ENCODE results near the gene PYY.
"Not testable (repeated sequence)": the region's sequence is repeated elsewhere in the genome, so short reads cannot be mapped to it uniquely, and the experiment has no call there.

PYY gene

GRCh38 chr17:43939886-43940285, 13.9 kb downstream of the PYY start:
- Histone ChIP-seq H3K27ac (ENCODE audit: low read length) (no peak overlapping the region), H3K27me3 (ENCODE audit: control insufficient read depth, insufficient read depth, low read length) (peaks cover 29% of the 10 kb centered on the region), H3K9me3 (ENCODE audit: control insufficient read depth, low read depth, low read length) (no peaks in the 10 kb centered on the region), H3K4me1 (ENCODE audit: control insufficient read depth, low read depth, low read length) (no peaks in the 10 kb centered on the region), H3K9ac (ENCODE audit: low read length) (no peak overlapping the region), H3K36me3 (ENCODE audit: control insufficient read depth, low read depth, low read length) (no peaks in the 10 kb centered on the region), H3K4me3 (ENCODE audit: low read length) (no peak overlapping the region)

DNA sequence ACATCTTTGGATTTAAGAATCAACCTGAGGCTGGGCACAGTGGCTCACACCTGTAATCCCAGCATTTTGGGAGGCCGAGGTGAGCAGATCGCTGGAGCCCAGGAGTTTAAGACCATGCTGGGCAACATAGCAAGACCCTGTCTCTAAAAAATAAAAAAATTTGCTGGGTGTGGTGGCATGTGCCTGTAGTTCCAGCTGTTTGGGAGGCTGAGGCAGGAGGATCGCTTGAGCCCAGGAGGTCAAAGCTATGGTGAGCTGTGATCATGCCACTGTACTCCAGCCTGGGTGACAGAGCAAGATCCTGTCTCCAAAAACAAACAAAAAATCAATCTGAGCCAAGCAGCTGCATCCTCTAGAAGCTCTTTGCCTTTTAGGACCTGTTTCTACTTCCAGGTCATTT, 14.3 kb downstream of the PYY start:
- H3K36me3 ChIP-seq (ENCODE audit: control insufficient read depth, low read depth, low read length); H3K9ac ChIP-seq (ENCODE audit: low read length); H3K4me3 ChIP-seq (ENCODE audit: low read length); H3K4me1 ChIP-seq (ENCODE audit: control insufficient read depth, low read depth, low read length); H3K27ac ChIP-seq (ENCODE audit: low read length); H3K9me3 ChIP-seq (ENCODE audit: control insufficient read depth, low read depth, low read length): not testable (repeated sequence)
- peaks cover 29% of the 10 kb centered on the region for H3K27me3 ChIP-seq (ENCODE audit: control insufficient read depth, insufficient read depth, low read length)

- H3K27ac ChIP-seq (ENCODE audit: low read length), result no peak overlapping the region
- no peaks in the 10 kb centered on the region for H3K9me3 ChIP-seq (ENCODE audit: control insufficient read depth, low read depth, low read length)
- H3K27me3 ChIP-seq (ENCODE audit: control insufficient read depth, insufficient read depth, low read length), result peaks cover 29% of the 10 kb centered on the region
- H3K36me3 ChIP-seq (ENCODE audit: control insufficient read depth, low read depth, low read length), result no peaks in the 10 kb centered on the region
- no peaks in the 10 kb centered on the region for H3K4me1 ChIP-seq (ENCODE audit: control insufficient read depth, low read depth, low read length)
- no peak overlapping the region for H3K4me3 ChIP-seq (ENCODE audit: low read length)
- no peak overlapping the region for H3K9ac ChIP-seq (ENCODE audit: low read length)
Observed at GRCh38 chr17:43938838-43939182, 14.9 kb downstream of the PYY start.

DNA sequence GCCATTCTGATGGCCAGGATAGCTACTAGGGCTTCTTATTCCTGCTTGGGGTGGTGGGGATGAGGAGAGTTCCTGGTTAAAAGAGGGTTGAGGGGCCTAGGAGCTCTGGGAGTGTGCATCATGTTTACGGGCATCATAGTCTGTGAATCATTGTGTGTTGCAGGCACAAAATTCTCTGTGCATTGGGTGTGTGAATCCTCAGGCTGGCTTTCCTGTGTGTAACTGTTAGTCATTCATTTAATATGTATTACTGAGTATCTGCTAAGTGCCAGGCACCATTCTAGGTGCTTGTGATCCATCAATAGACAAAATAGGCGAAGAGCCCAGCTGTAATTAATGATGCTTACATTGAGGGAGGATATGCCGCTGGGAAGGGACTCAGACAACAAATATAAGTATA, 17.3 kb downstream of the PYY start:
- Histone ChIP-seq H3K36me3 (ENCODE audit: control insufficient read depth, low read depth, low read length) (no peaks in the 10 kb centered on the region), H3K9ac (ENCODE audit: low read length) (no peak overlapping the region), H3K27me3 (ENCODE audit: control insufficient read depth, insufficient read depth, low read length) (peaks cover 29% of the 10 kb centered on the region)

DNA sequence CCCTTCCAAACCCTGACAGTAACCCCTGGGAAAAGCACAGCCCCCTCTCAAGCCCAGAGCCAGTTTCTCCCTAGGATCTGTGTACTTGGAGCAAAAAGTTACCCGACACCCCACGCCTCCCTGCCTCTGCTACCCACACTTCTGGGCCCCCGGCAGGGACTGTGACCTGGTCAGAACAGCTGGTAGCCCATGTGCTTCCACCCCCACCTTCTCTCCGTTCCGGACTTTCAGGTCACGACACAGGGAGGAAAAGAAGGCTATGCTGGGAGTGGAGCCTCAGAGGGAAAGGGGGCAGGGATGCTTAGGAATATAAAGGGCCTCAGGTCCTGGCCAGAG, 17.8 kb downstream of the PYY start:
- H3K4me1 ChIP-seq (ENCODE audit: control insufficient read depth, low read depth, low read length), result no peaks in the 10 kb centered on the region
- H3K27me3 ChIP-seq (ENCODE audit: control insufficient read depth, insufficient read depth, low read length), result peaks cover 29% of the 10 kb centered on the region
- no peak overlapping the region for H3K27ac ChIP-seq (ENCODE audit: low read length)
- H3K4me3 ChIP-seq (ENCODE audit: low read length), result no peak overlapping the region
- H3K9ac ChIP-seq (ENCODE audit: low read length), result no peak overlapping the region
- H3K9me3 ChIP-seq (ENCODE audit: control insufficient read depth, low read depth, low read length), result no peaks in the 10 kb centered on the region
- H3K36me3 ChIP-seq (ENCODE audit: control insufficient read depth, low read depth, low read length), result no peaks in the 10 kb centered on the region

More for the DNA sequence above, 17.3 kb downstream of the PYY start:
- no peak overlapping the region for H3K4me3 ChIP-seq (ENCODE audit: low read length)
- H3K27ac ChIP-seq (ENCODE audit: low read length), result no peak overlapping the region
- no peaks in the 10 kb centered on the region for H3K4me1 ChIP-seq (ENCODE audit: control insufficient read depth, low read depth, low read length)
- H3K9me3 ChIP-seq (ENCODE audit: control insufficient read depth, low read depth, low read length), result no peaks in the 10 kb centered on the region

- H3K9me3 ChIP-seq (ENCODE audit: control insufficient read depth, low read depth, low read length), result no peaks in the 10 kb centered on the region
- no peaks in the 10 kb centered on the region for H3K36me3 ChIP-seq (ENCODE audit: control insufficient read depth, low read depth, low read length)
- H3K9ac ChIP-seq (ENCODE audit: low read length), result no peak overlapping the region
- H3K27ac ChIP-seq (ENCODE audit: low read length), result no peak overlapping the region
- no peaks in the 10 kb centered on the region for H3K4me1 ChIP-seq (ENCODE audit: control insufficient read depth, low read depth, low read length)
- no peak overlapping the region for H3K4me3 ChIP-seq (ENCODE audit: low read length)
- peaks cover 29% of the 10 kb centered on the region for H3K27me3 ChIP-seq (ENCODE audit: control insufficient read depth, insufficient read depth, low read length)
Observed at GRCh38 chr17:43935204-43935925, 18.4 kb downstream of the PYY start.

DNA sequence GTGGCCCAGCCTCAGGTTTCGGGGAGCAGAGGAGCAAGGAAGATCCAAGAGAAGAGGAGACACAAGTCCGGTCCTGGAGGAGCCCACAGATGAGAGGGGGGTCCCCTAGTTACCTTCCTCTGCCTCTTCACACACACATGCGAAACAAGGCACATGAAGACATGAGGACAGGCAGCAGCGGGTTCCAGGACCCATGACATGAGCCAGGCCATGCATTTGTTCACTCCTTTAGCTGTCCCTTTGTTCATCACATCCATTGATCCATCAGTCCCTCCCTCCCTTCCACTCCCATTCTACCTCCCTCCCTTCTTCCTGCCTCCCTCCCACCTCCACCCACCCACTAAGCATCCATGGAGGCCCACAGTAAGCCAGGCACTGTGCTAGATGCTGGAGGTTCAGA, 20.8 kb downstream of the PYY start:
- peaks cover 9% of the 10 kb centered on the region for H3K27me3 ChIP-seq (ENCODE audit: control insufficient read depth, insufficient read depth, low read length)

DNA sequence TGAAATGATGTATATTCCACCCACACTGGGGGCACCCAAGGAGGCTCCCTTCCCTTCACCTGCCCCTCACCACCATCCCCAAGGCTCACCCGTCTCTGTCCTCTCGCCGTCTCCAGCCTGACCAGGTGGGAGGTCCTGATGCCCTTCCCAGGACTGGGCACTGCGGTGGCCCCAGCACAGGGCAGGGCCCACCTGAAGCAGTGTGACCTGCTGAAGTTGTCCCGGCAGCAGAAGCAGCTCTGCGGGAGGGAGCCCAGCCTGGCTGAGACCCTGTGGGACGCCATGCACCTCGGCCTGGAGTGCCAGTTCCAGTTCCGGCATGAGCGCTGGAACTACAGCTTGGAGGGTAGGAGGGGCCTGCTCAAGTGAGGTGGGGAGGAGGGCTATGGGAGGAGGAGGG, 21.4 kb downstream of the PYY start:
- Histone ChIP-seq H3K9me3 (ENCODE audit: control insufficient read depth, low read depth, low read length) (no peaks in the 10 kb centered on the region), H3K27me3 (ENCODE audit: control insufficient read depth, insufficient read depth, low read length) (peaks cover 3% of the 10 kb centered on the region)

More for the DNA sequence above, 20.8 kb downstream of the PYY start:
- Histone ChIP-seq H3K4me3 (ENCODE audit: low read length) (no peak overlapping the region), H3K4me1 (ENCODE audit: control insufficient read depth, low read depth, low read length) (no peaks in the 10 kb centered on the region), H3K36me3 (ENCODE audit: control insufficient read depth, low read depth, low read length) (no peaks in the 10 kb centered on the region), H3K9ac (ENCODE audit: low read length) (no peak overlapping the region), H3K9me3 (ENCODE audit: control insufficient read depth, low read depth, low read length) (no peaks in the 10 kb centered on the region), H3K27ac (ENCODE audit: low read length) (no peak overlapping the region)

GRCh38 chr17:43931062-43931571, 22.6 kb downstream of the PYY start:
- no peaks in the 10 kb centered on the region for H3K9me3 ChIP-seq (ENCODE audit: control insufficient read depth, low read depth, low read length)
- H3K27ac ChIP-seq (ENCODE audit: low read length), result no peak overlapping the region
- H3K4me1 ChIP-seq (ENCODE audit: control insufficient read depth, low read depth, low read length), result no peaks in the 10 kb centered on the region
- no peak overlapping the region for H3K9ac ChIP-seq (ENCODE audit: low read length)
- no peaks in the 10 kb centered on the region for H3K36me3 ChIP-seq (ENCODE audit: control insufficient read depth, low read depth, low read length)
- no peak overlapping the region for H3K4me3 ChIP-seq (ENCODE audit: low read length)
- no peaks in the 10 kb centered on the region for H3K27me3 ChIP-seq (ENCODE audit: control insufficient read depth, insufficient read depth, low read length)

More for the DNA sequence above, 21.4 kb downstream of the PYY start:
- H3K36me3 ChIP-seq (ENCODE audit: control insufficient read depth, low read depth, low read length), result no peaks in the 10 kb centered on the region
- no peak overlapping the region for H3K4me3 ChIP-seq (ENCODE audit: low read length)
- no peaks in the 10 kb centered on the region for H3K4me1 ChIP-seq (ENCODE audit: control insufficient read depth, low read depth, low read length)
- H3K9ac ChIP-seq (ENCODE audit: low read length), result no peak overlapping the region
- no peak overlapping the region for H3K27ac ChIP-seq (ENCODE audit: low read length)

GRCh38 chr17:43928609-43929008, 25.1 kb downstream of the PYY start:
- no peak overlapping the region for H3K4me3 ChIP-seq (ENCODE audit: low read length)

DNA sequence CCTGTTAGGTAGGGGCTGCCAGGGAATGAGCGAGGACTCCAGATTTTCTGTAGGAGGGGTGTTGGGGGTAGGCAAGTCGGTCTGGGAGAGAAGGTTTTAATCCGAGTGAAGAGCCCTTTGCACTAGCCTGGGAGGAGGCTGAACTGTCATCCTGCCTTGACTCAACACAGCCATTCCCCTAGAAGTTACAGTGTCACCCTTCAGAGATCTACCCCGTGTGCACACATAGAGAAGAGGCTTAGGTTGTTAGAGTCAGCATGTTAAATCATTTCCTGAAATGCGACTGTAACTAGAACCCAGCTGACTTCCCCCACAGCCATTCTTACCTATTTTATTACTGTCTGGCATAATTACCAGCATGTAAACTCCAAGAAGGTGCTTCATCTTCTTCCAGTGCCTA, 25.8 kb downstream of the PYY start:
- not testable (repeated sequence) for H3K9ac ChIP-seq (ENCODE audit: low read length); H3K36me3 ChIP-seq (ENCODE audit: control insufficient read depth, low read depth, low read length); H3K4me1 ChIP-seq (ENCODE audit: control insufficient read depth, low read depth, low read length); H3K9me3 ChIP-seq (ENCODE audit: control insufficient read depth, low read depth, low read length); H3K27me3 ChIP-seq (ENCODE audit: control insufficient read depth, insufficient read depth, low read length); H3K4me3 ChIP-seq (ENCODE audit: low read length); H3K27ac ChIP-seq (ENCODE audit: low read length)

More at GRCh38 chr17:43928609-43929008, 25.1 kb downstream of the PYY start:
- Histone ChIP-seq H3K36me3 (ENCODE audit: control insufficient read depth, low read depth, low read length) (no peaks in the 10 kb centered on the region), H3K9me3 (ENCODE audit: control insufficient read depth, low read depth, low read length) (no peaks in the 10 kb centered on the region), H3K27me3 (ENCODE audit: control insufficient read depth, insufficient read depth, low read length) (no peaks in the 10 kb centered on the region), H3K27ac (ENCODE audit: low read length) (no peak overlapping the region), H3K4me1 (ENCODE audit: control insufficient read depth, low read depth, low read length) (no peaks in the 10 kb centered on the region), H3K9ac (ENCODE audit: low read length) (no peak overlapping the region)

GRCh38 chr17:43927060-43927864, 26.5 kb downstream of the PYY start:
- Histone ChIP-seq H3K9ac (ENCODE audit: low read length) (no peak overlapping the region), H3K4me3 (ENCODE audit: low read length) (no peak overlapping the region), H3K27me3 (ENCODE audit: control insufficient read depth, insufficient read depth, low read length) (no peaks in the 10 kb centered on the region), H3K4me1 (ENCODE audit: control insufficient read depth, low read depth, low read length) (no peaks in the 10 kb centered on the region), H3K27ac (ENCODE audit: low read length) (no peak overlapping the region), H3K36me3 (ENCODE audit: control insufficient read depth, low read depth, low read length) (no peaks in the 10 kb centered on the region), H3K9me3 (ENCODE audit: control insufficient read depth, low read depth, low read length) (no peaks in the 10 kb centered on the region)
